Gastrocnemius medialis (tissue), 4 donors: ENCODE results near the gene SKI. TPM values are rescaled to one million over a fixed set of nuclear protein-coding genes. Genes with fewer than 3 reads are reported as not detected.
"Not testable (repeated sequence)": the region's sequence is repeated elsewhere in the genome, so short reads cannot be mapped to it uniquely, and the experiment has no call there.

Source experiments
- ATAC-seq, 2 donors: fragments of 150-250 bp; one replicate each; pipeline ENCODE4 v1.9.1; 2016
- DNase-seq, 2 donors: peaks; one replicate each; pipeline ENCODE4 v3.0.0-alpha.2; 2019
- H3K27ac ChIP-seq, 4 donors: fragments of 200-600 bp; sonication (generic); 1 replicate in 1 of 4; 2 replicates in 3 of 4; pipeline ENCODE4 v1.5.1; 2016 to 2018; ENCODE audit warnings: mild to moderate bottlenecking in 2 of 4, moderate library complexity in 1 of 4
- H3K27me3 ChIP-seq, 3 donors: fragments of 200-600 bp; sonication (generic) in 2 of 3; 1 replicate in 1 of 3; 2 replicates in 2 of 3; pipeline versions ENCODE4 v1.5.1 to v1.6.0; 2016 to 2019; ENCODE audit warnings: mild to moderate bottlenecking in 1 of 3, moderate library complexity in 1 of 3
- H3K36me3 ChIP-seq, 2 donors: fragments of 200-600 bp; sonication (generic) in 1 of 2; one replicate each; pipeline ENCODE4 v1.5.1; 2017 to 2018
- H3K4me1 ChIP-seq, 2 donors: fragments of 200-600 bp; sonication (generic) in 1 of 2; one replicate each; pipeline ENCODE4 v1.5.1; 2016 to 2017; ENCODE audit warnings: mild to moderate bottlenecking in 2 of 2
- H3K4me3 ChIP-seq, 4 donors: fragments of 200-600 bp; sonication (generic) in 3 of 4; 1 replicate in 1 of 4; 2 replicates in 3 of 4; pipeline ENCODE4 v1.5.1; 2016 to 2019; ENCODE audit warnings: mild to moderate bottlenecking in 2 of 4
- H3K9me3 ChIP-seq, 3 donors: fragments of 200-600 bp; sonication (generic) in 2 of 3; 1 replicate in 1 of 3; 2 replicates in 2 of 3; pipeline ENCODE4 v1.5.1; 2016 to 2019
- CTCF ChIP-seq, 5 experiments: fragments of 450-650 bp in 3 of 5; fragments of 200-600 bp in 2 of 5; sonication (generic) in 2 of 5; IDR thresholded peaks in 4 of 5; conservative IDR thresholded peaks in 1 of 5; 1 replicate in 4 of 5; 2 replicates in 1 of 5; pipeline ENCODE4 v1.5.1; 2016 to 2019; ENCODE audit warnings: antibody characterized with exemption in 5 of 5, mild to moderate bottlenecking in 3 of 5, moderate library complexity in 3 of 5
- POLR2A ChIP-seq, 2 donors: fragments of 450-650 bp; IDR thresholded peaks; one replicate each; pipeline ENCODE4 v1.6.1; 2017; ENCODE audit warnings: antibody characterized with exemption in 2 of 2, mild to moderate bottlenecking in 2 of 2, moderate library complexity in 2 of 2
- in situ Hi-C, 4 donors: fragments of 200-750 bp; cut with MboI; loops; one replicate each; pipeline versions ENCODE4 v1.15.0 to v1.8.0; 2017; ENCODE audit warnings: low sequenced_read_pairs in 4 of 4
- intact Hi-C: fragments of 100-400 bp; cut with DNase I; formaldehyde crosslinking; loops from one replicate; pipeline ENCODE4 v1.15.1; 2023; ENCODE audit warnings: low total_unique reads
- total RNA-seq, 4 donors: library from RNA; depleted of rRNA; stranded (reverse); fragments of >200 nt; gene quantifications; one replicate each; pipeline versions ENCODE4 v1.1.0 to v1.2.3, GENCODE V29; 2016

SKI gene
- total RNA-seq, 4 donors from 2014 or later, result 7.8 to 32.2 (median 22.4) TPM

- H3K27ac ChIP-seq, result no peak overlapping the region
- H3K36me3 ChIP-seq, result no peaks in the 10 kb centered on the region
- TF ChIP-seq POLR2A (IDR thresholded peaks at IDR 0.05) (no peak), CTCF (IDR thresholded peaks at IDR 0.05 in 4 of 5, conservative IDR thresholded peaks at IDR 0.05 in 1 of 5) (no peak)
- H3K4me3 ChIP-seq, result no peak overlapping the region
- in situ Hi-C loops (no loop called here), intact Hi-C loops (no loop called here)
- no peak for ATAC-seq
- no peak for DNase-seq
- H3K9me3 ChIP-seq, result no peaks in the 10 kb centered on the region
- H3K27me3 ChIP-seq, result no peaks in the 10 kb centered on the region
- peaks cover 32 to 60% of the 10 kb centered on the region in 2 donors for H3K4me1 ChIP-seq
These were observed 66.1 kb downstream of the SKI start for GRCh38 chr1:2294033-2294724.

GRCh38 chr1:2294725-2295078 is 66.6 kb downstream of the SKI start:
- intact Hi-C loops (no loop called here), in situ Hi-C loops (no loop called here)
- H3K27ac ChIP-seq, result no peak overlapping the region

GRCh38 chr1:2295526-2295925 is 67.4 kb downstream of the SKI start:
- no peak overlapping the region for H3K27ac ChIP-seq
- no peak for ATAC-seq
- DNase-seq, result no peak
- peaks cover 32 to 60% of the 10 kb centered on the region in 2 donors for H3K4me1 ChIP-seq
- in situ Hi-C loops, result no loop called here
- intact Hi-C loops, result no loop called here
- no peaks in the 10 kb centered on the region for H3K9me3 ChIP-seq
- H3K36me3 ChIP-seq, result no peaks in the 10 kb centered on the region
- no peaks in the 10 kb centered on the region for H3K27me3 ChIP-seq
- no peak for TF ChIP-seq POLR2A (IDR thresholded peaks at IDR 0.05)
- no peak for TF ChIP-seq CTCF (IDR thresholded peaks at IDR 0.05 in 4 of 5, conservative IDR thresholded peaks at IDR 0.05 in 1 of 5)
- H3K4me3 ChIP-seq, result no peak overlapping the region

More at GRCh38 chr1:2294725-2295078, 66.6 kb downstream of the SKI start:
- Histone ChIP-seq H3K4me1 (peaks cover 35 to 60% of the 10 kb centered on the region in 2 donors), H3K4me3 (no peak overlapping the region), H3K9me3 (no peaks in the 10 kb centered on the region), H3K27me3 (no peaks in the 10 kb centered on the region), H3K36me3 (no peaks in the 10 kb centered on the region)
- ATAC-seq (no peak), DNase-seq (no peak)
- TF ChIP-seq CTCF (IDR thresholded peaks at IDR 0.05 in 4 of 5, conservative IDR thresholded peaks at IDR 0.05 in 1 of 5), result no peak
- no peak for TF ChIP-seq POLR2A (IDR thresholded peaks at IDR 0.05)

GRCh38 chr1:2296211-2296610 is 68.1 kb downstream of the SKI start:
- H3K9me3 ChIP-seq, DNase-seq, in situ Hi-C loops, H3K27me3 ChIP-seq, H3K36me3 ChIP-seq, intact Hi-C loops, H3K27ac ChIP-seq, ATAC-seq, H3K4me3 ChIP-seq: not testable (repeated sequence)
- H3K4me1 ChIP-seq, result peaks cover 27 to 57% of the 10 kb centered on the region in 2 donors

GRCh38 chr1:2296614-2297013 is 68.5 kb downstream of the SKI start:
- no peaks in the 10 kb centered on the region for H3K27me3 ChIP-seq
- in situ Hi-C loops, result no loop called here
- H3K4me3 ChIP-seq, result no peak overlapping the region
- intact Hi-C loops, result no loop called here
- H3K4me1 ChIP-seq, result peaks cover 29 to 57% of the 10 kb centered on the region in 2 donors
- H3K36me3 ChIP-seq, result no peaks in the 10 kb centered on the region
- H3K9me3 ChIP-seq, result no peaks in the 10 kb centered on the region
- DNase-seq, result no peak
- TF ChIP-seq POLR2A (IDR thresholded peaks at IDR 0.05) (no peak), CTCF (IDR thresholded peaks at IDR 0.05 in 4 of 5, conservative IDR thresholded peaks at IDR 0.05 in 1 of 5) (no peak)
- no peak overlapping the region for H3K27ac ChIP-seq
- ATAC-seq, result no peak
